Left ventricle myocardium inferior (tissue), 1 donor: ENCODE measurements around the gene LEMD2. TPM values are rescaled to one million over a fixed set of nuclear protein-coding genes. Genes with fewer than 3 reads are reported as not detected.

Experiments used
- DNase-seq: peaks from one replicate; pipeline ENCODE4 v3.0.0-alpha.2; 2020
- H3K27ac ChIP-seq: fragments of 200-600 bp; replicated peaks from 2 replicates; pipeline ENCODE4 v1.8.0; 2021
- H3K27me3 ChIP-seq: fragments of 200-600 bp; 2 replicates; pipeline ENCODE4 v1.8.0; 2021; ENCODE audit warnings: low read depth
- H3K36me3 ChIP-seq: fragments of 200-600 bp; 2 replicates; pipeline ENCODE4 v1.8.0; 2021
- H3K4me1 ChIP-seq: fragments of 200-600 bp; 2 replicates; pipeline ENCODE4 v1.8.0; 2021
- H3K4me3 ChIP-seq: fragments of 200-600 bp; 2 replicates; pipeline ENCODE4 v1.8.0; 2021; ENCODE audit warnings: mild to moderate bottlenecking, moderate library complexity
- H3K9me3 ChIP-seq: fragments of 200-600 bp; replicated peaks from 2 replicates; pipeline ENCODE4 v1.8.0; 2021
- CTCF ChIP-seq: fragments of 200-600 bp; IDR thresholded peaks from 2 replicates; pipeline ENCODE4 v1.8.0; 2021; ENCODE audit warnings: antibody characterized with exemption, mild to moderate bottlenecking, borderline replicate concordance
- intact Hi-C: fragments of 100-400 bp; cut with micrococcal nuclease; formaldehyde crosslinking; loops from one replicate; pipeline ENCODE4 v1.11.0; 2022
- total RNA-seq: library from RNA; stranded (reverse); fragmentation: NEBNext Ultra II Directional; extraction: Animal tissue kit (Norgen Biotek cat#: 25700); gene quantifications from one replicate; pipeline ENCODE4 v1.2.1, GENCODE V29; 2021
- donor health status: DM: no; HTN: yes; CAD: no; lungs with severe emphysema.

Gene LEMD2
- total RNA-seq, 1 donor from 2014 or later, result 22.2 TPM

GRCh38 chr6:33770833-33771145 is 18.1 kb downstream of the LEMD2 start:
- peak overlapping the region; percentile 34 for H3K27ac ChIP-seq
- TF ChIP-seq CTCF, result no peak
- H3K36me3 ChIP-seq, result peaks cover 36% of the 10 kb centered on the region
- H3K4me1 ChIP-seq, result peaks cover 38% of the 10 kb centered on the region
- no peak for DNase-seq
- intact Hi-C loops, result no loop called here
- H3K4me3 ChIP-seq, result no peak overlapping the region
- H3K27me3 ChIP-seq, result peaks cover 12% of the 10 kb centered on the region
- no peaks in the 10 kb centered on the region for H3K9me3 ChIP-seq

GRCh38 chr6:33770124-33770832 is 18.7 kb downstream of the LEMD2 start:
- no peak for TF ChIP-seq CTCF
- intact Hi-C loops, result no loop called here
- no peaks in the 10 kb centered on the region for H3K9me3 ChIP-seq
- H3K27ac ChIP-seq, result no peak overlapping the region
- H3K27me3 ChIP-seq, result peaks cover 12% of the 10 kb centered on the region
- peaks cover 38% of the 10 kb centered on the region for H3K4me1 ChIP-seq
- H3K36me3 ChIP-seq, result peaks cover 31% of the 10 kb centered on the region
- H3K4me3 ChIP-seq, result no peak overlapping the region
- DNase-seq, result no peak

- H3K9me3 ChIP-seq, result no peaks in the 10 kb centered on the region
- no peak for DNase-seq
- peaks cover 12% of the 10 kb centered on the region for H3K27me3 ChIP-seq
- TF ChIP-seq CTCF, result no peak
- H3K36me3 ChIP-seq, result peaks cover 22% of the 10 kb centered on the region
- H3K4me1 ChIP-seq, result peaks cover 38% of the 10 kb centered on the region
- no peak overlapping the region for H3K4me3 ChIP-seq
- intact Hi-C loops, result no loop called here
- no peak overlapping the region for H3K27ac ChIP-seq
Measured at GRCh38 chr6:33769248-33769821, 19.6 kb downstream of the LEMD2 start.

- Histone ChIP-seq H3K27ac (no peak overlapping the region), H3K36me3 (peaks cover 17% of the 10 kb centered on the region), H3K27me3 (peaks cover 12% of the 10 kb centered on the region), H3K4me1 (peaks cover 38% of the 10 kb centered on the region), H3K9me3 (no peaks in the 10 kb centered on the region), H3K4me3 (no peak overlapping the region)
- intact Hi-C loops, result no loop called here
- DNase-seq, result peak; percentile 74
- peak; percentile 84 for TF ChIP-seq CTCF
Measured at GRCh38 chr6:33768644-33769120, 20.2 kb downstream of the LEMD2 start.

- intact Hi-C loops, result no loop called here
- Histone ChIP-seq H3K4me3 (no peak overlapping the region), H3K4me1 (peaks cover 37% of the 10 kb centered on the region), H3K27me3 (peaks cover 12% of the 10 kb centered on the region), H3K27ac (no peak overlapping the region), H3K9me3 (no peaks in the 10 kb centered on the region), H3K36me3 (peaks cover 2% of the 10 kb centered on the region)
- TF ChIP-seq CTCF, result no peak
- no peak for DNase-seq
Measured at GRCh38 chr6:33766921-33767907, 21.7 kb downstream of the LEMD2 start.
